Activated CD8-positive, alpha-beta memory T cell treated with anti-CD3 and anti-CD28 coated beads for 48 hours (primary cell): ENCODE results near the gene CARMIL3.
A peak's percentile ranks its signal among the peaks of the same experiment; 100 is the strongest.
"Not testable (repeated sequence)": the region's sequence is repeated elsewhere in the genome, so short reads cannot be mapped to it uniquely, and the experiment has no call there.

Experiments
- DNase-seq, 3 experiments: peaks; one replicate each; pipeline ENCODE4 v3.0.0-alpha.2; 2020; ENCODE audit warnings: low read depth in 2 of 3, low spot score in 2 of 3

Gene CARMIL3, protein sequence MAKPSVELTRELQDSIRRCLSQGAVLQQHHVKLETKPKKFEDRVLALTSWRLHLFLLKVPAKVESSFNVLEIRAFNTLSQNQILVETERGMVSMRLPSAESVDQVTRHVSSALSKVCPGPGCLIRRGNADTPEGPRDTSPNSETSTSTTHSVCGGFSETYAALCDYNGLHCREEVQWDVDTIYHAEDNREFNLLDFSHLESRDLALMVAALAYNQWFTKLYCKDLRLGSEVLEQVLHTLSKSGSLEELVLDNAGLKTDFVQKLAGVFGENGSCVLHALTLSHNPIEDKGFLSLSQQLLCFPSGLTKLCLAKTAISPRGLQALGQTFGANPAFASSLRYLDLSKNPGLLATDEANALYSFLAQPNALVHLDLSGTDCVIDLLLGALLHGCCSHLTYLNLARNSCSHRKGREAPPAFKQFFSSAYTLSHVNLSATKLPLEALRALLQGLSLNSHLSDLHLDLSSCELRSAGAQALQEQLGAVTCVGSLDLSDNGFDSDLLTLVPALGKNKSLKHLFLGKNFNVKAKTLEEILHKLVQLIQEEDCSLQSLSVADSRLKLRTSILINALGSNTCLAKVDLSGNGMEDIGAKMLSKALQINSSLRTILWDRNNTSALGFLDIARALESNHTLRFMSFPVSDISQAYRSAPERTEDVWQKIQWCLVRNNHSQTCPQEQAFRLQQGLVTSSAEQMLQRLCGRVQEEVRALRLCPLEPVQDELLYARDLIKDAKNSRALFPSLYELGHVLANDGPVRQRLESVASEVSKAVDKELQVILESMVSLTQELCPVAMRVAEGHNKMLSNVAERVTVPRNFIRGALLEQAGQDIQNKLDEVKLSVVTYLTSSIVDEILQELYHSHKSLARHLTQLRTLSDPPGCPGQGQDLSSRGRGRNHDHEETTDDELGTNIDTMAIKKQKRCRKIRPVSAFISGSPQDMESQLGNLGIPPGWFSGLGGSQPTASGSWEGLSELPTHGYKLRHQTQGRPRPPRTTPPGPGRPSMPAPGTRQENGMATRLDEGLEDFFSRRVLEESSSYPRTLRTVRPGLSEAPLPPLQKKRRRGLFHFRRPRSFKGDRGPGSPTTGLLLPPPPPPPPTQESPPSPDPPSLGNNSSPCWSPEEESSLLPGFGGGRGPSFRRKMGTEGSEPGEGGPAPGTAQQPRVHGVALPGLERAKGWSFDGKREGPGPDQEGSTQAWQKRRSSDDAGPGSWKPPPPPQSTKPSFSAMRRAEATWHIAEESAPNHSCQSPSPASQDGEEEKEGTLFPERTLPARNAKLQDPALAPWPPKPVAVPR (N-terminal part only)

DNA sequence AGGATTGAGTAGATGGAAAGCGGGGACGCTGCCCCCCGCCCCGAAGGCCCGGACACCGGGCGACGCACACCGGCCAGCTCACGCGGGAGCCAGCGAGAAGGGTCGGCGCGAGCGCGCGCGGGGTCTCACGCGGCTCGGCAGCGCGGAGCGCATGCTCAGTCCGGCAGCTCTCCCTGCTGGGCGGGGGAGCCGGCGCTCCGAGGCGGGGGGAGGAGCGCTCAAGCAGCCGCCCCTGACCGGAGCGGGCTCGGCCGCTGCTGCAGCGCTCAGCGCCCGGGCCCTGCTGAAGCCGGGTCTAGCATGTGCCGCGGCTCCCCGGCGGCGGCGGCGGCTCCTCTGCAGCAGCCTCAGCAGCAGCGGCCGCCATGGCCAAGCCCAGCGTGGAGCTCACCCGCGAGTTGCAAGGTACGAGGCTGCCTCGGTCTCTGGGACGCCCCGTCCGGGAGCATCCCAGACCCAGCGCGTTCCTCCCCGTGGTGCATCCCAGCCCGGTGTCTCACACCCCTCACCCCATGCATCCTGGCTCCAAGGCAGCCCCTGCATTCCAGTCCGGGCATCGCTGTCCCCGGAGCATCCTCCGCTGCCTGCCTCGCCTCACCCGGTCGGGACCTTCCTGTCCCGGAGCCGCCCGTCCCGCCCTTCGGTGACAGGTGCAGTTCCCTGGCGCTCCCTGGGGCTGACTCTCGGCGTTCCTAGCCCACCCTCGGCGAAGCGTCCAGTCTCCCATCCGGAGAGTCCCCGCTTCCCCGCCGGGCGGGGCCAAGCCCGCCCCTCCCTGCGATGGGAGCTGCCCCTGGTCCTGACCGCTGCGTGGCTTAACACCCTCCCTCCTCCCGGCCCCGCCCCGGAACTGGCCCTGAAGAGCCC lies at the start of gene CARMIL3:
TSS of gene CARMIL3 (plus strand) at position 221 of the 867 bp plus-strand sequence. CDS start at position 366, 145 bp downstream.
- peak in 2 of 3 experiments; percentile 46 to 48 for DNase-seq

DNA sequence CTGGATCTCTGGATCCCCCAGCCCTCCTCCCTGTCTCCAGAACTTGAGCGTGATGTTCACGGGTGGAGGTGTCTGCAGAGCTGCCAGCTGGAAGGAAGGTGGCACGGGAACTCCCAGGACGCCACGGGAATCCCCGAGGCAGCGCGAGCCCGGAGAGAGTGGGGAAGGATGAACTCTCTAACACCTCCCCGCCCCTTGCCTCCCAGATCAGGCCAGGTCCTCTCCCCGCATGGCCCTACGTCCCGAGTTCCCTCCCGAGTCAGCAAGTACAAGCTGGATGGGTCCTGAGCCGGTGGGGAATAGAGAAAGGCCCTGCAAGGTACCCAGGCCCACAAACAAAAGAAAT lies 45.4 kb upstream of the CARMIL3 start:
- not testable (repeated sequence) for DNase-seq

DNA sequence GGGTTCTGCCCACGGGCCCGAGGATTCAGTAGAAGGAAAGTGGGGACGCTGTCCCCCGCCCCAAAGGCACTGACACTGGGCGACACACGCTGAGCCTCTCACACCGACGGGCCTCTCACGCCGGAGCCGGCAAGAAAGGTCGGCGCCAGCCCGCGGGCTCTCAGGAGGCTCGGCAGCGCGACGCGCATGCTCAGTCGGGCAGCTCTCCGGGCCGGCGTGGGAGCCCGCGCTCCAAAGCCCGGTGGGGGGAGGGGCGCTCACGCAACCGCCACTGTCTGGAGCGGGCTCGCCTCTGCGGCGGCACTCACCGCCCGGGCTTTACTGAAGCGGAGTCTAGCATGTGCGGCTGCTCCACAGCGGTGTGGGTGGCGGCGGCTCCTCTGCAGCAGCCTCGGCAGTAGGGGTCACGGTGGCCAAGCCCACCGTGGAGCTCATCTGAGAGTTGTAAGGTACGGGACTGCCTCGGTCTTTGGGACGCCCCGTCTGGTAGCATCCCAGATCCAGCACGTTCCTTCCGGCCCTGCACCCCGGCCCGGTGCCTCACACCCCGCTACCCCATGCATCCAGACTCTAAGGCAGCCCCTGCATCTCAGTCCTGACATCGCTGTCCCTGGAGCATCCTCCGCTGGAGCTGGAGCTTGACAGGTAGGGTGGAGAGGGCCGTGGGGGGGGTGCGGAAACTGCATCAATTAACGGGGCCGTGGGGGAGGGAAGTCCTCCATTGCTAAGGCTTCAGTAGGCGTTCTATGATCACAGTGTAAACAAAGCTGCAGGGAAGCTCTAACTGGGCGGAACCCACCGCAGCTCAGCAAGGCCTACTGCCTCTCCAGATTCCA lies 44.8 kb upstream of the CARMIL3 start:
- peak; percentile 33 to 52 (median 45) for DNase-seq

DNA sequence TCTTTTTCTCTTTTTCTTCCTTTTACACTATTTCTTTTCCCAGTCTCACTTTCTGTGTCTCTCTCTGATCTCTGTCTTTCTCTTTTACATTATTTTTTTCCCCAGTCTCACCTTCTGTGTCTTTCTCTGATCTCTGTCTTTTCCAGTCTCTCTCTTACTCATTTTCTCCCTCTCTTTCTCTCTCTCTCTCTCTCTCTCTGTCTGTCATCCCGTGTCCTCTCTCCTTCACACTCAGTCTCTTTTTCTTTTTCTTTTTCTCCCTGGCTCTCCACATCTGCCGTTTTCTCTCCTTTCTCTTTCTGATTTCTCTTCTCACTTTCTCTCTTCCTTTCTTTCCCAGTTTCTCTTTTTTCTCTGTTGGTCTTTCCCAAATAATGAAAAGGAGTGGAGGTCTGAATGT lies 40.8 kb upstream of the CARMIL3 start:
- no peak for DNase-seq

DNA sequence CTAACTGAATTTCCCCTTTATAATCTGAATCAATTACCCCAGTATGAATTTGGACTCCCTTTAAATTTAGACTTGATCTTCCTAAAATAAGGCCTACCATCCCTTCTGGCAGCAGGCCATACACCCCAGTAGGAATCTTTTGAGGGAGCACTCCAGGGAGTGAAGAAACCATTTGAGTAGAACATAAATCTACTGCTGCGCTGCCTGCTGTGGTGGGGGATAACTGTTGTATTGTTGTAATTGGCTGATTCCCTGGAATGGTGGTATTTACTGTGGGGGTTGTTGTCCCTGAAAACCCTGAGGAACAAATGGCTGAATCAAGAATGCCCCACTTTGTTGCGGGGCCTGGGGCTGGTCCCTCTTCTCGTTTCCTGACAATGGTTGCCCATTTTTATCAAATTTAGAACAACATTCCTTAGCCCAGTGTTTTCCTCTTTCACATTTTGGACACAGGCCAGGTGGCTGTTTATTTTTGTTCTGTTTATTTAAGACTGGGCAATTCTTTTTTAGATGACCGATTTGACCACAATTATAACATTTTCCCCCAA lies 39.0 kb upstream of the CARMIL3 start:
- DNase-seq: not testable (repeated sequence)

DNA sequence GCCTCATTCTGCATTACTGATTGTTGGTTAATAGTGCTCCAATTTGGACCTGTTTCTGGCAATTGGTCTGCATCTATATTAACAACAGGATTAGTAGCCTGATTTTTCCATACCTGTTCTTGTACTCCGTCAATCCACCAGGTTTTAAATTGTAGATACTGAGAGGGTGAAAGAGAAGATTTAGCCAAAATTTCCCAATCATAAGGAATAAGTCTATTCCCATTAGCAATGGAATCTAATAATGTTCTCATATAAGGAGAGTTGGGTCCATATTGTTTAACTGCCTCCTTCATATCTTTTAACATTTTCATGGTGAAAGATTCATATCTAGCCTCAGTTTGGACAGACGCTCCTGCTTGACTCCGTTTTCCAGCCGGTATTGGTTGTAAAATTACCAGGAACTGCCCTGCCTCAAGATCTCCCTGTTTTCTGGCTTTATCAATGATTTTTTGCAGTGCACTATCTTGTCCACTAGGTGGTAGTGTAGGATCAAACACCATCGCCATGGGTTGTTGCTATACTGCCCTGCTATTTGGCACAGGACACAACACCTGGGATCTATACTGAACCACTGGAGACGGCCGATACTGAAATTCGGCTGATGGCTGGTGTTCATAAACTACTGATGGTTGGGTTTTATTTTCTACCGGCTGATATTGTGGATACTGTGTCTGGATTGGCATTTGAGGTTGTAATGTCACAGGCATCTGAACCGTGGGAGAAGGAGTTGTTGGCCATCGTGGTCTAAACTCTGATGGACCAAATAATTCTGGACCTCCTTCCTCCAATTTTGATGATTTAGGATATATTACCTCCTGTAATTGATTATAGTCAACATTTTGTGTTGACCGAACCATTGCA lies 37.9 kb upstream of the CARMIL3 start:
- no peak for DNase-seq

DNA sequence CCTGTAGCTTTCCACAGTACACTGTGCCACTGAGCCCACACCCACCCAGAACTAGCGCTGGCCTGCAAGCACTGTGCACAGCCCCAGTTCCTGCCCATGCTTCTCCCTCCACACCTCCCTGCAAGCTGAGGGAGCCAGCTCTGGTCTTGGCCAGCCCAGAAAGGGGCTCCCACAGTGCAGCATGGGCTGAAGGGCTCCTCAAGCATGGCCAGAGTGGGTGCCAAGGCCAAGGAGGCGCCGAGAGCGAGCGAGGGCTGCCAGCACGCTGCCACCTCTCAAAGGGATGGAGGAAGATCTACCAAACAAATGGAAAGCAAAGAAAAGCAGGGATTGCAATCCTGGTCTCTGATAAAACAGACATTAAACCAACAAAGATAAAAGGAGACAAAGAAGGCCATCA lies 36.1 kb upstream of the CARMIL3 start:
- DNase-seq: not testable (repeated sequence)

DNA sequence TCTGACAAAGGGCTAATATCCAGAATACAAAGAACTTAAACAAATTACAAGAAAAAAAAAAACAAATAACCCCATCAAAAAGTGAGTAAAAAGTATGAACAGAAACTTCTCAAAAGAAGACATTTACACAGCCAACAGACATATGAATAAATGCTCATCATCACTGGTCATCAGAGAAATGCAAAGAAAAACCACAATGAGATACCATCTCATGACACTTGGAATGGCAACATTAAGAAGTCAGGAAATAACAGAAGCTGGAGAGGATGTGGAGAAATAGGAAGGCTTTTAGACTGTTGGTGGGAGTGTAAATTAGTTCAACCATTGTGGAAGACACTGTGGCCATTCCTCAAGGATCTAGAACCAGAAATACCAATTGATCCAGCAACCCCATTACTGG lies 32.8 kb upstream of the CARMIL3 start:
- DNase-seq: not testable (repeated sequence)

DNA sequence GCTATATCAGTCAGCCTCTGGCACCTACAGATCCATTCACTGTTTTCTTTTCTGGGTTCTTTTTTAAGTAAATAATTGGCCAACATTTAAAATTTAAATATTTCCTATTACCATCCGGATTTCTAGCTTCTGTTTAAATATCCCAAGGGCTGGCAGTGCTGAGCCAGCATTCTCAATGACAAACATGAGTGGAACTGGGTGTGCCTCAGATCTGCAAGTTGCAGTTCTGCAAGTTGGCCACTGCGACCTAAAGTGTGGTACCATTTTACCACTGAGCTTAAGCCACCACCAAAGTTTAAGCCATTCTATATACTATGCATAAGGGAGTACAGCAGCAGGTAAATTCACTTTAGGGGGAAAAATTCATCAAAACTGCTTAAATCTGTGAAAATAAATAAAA lies 31.9 kb upstream of the CARMIL3 start:
- DNase-seq: not testable (repeated sequence)

DNA sequence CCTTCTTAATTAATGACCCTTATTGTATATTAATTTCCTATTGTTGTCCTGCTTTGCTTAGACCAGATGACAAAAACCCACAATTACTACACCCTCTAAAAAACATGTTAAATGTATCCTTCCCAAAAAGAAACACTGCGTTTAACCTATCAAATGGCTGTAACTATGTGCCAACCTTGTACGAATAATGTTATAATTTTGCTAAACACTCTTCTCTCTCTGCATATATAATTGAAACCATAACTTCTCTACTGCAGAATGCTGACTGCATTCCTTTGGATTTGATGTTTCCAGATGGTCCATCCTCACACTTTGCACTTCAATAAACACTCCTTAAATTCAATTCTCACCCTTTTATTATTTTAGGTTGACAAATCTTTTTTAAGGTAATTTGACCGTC lies 31.3 kb upstream of the CARMIL3 start:
- not testable (repeated sequence) for DNase-seq

DNA sequence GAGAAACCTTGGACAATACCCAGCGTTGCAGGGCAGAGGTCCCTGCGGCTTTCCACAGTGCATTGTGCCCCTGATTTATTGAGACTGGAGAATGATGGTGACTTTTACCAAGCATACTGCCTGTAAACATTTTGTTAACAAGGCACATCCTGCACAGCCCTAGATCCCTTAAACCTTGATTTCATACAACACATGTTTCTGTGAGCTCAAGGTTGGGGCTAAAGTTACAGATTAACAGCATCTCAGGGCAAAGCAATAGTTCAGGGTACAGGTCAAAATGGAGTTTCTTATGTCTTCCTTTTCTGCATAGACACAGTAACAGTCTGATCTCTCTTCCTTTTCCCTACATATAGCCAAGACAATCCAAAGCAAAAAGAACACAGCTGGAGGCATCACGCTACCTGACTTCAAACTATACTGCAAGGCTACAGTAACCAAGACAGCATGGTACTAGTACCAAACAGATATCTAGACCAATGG lies 26.8 kb upstream of the CARMIL3 start:
- not testable (repeated sequence) for DNase-seq

DNA sequence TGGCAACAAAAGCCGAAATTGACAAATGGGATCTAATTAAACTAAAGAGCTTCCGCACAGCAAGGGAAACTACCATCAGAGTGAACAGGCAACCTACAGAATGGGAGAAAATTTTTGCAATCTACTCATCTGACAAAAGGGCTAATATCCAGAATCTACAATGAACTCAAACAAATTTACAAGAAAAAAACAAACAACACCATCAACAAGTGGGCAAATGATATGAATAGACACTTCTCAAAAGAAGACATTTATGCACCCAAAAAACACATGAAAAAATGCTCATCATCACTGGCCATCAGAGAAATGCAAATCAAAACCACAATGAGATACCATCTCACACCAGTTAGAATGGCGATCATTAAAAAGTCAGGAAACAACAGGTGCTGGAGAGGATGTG lies 22.1 kb upstream of the CARMIL3 start:
- not testable (repeated sequence) for DNase-seq

DNA sequence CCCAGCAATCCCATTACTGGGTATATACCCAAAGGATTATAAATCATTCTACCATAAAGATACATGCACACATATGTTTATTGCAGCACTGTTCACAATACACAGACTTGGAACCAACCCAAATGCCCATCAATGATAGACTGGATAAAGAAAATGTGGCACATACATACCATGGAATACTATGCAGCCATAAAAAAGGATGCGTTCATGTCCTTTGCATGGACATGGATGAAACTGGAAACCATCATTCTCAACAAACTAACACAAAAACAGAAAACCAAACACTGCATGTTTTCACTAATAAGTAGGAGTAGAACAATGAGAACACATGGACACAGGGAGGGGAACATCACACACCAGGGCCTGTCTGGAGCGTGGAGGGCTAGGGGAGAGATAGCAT lies 20.5 kb upstream of the CARMIL3 start:
- not testable (repeated sequence) for DNase-seq

DNA sequence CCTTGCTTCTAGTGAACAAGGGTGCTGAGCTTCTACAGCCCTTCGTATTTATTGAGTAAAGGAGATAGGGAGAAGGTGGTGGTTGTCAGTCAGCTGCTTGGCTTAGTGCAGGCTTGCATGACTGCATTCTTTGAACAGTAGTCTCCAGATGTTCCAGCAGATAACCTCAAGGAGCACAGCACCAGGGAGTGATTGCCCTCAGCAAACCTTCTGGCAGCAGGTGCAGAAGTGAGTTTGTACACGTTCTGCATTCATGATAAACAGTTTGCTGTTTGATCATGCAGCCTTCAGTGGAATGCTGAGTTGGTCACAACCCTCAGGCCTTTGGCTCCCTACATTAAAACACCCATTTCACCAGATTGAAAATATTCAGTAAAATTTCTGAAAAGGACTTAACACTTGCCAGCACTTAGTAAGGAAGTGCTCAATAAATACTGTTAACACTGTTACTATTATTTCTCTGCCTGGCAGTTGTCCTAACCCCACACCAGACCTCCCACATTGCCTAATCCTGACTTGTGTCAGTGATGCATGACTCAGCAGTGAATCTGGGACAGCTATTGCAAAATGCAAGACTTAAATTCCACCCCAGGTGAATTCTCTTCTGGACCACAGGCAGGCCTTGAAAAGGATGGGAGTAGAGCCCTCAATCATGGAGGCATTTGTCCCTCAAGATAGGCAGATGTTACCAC lies 18.9 kb upstream of the CARMIL3 start:
- no peak for DNase-seq

DNA sequence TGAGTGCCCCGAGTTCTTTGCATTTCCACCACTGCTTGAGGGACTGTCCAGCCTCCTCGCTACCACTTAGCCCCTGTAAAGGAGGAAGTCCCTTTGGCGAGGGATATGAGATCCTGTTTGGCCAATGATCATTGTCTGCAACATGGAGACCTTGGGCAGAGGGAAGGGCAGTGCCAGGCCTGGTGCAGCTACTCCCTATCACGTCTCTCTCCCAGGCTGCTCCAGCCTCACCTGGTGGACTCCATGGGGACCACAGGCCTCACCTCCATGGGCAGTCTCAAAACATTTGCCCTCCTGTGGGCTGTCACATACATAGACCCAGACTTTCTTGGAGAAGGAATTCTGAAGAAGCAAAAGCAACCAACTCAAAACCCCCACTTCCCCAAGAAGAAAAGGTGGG lies 16.0 kb upstream of the CARMIL3 start:
- not testable (repeated sequence) for DNase-seq

DNA sequence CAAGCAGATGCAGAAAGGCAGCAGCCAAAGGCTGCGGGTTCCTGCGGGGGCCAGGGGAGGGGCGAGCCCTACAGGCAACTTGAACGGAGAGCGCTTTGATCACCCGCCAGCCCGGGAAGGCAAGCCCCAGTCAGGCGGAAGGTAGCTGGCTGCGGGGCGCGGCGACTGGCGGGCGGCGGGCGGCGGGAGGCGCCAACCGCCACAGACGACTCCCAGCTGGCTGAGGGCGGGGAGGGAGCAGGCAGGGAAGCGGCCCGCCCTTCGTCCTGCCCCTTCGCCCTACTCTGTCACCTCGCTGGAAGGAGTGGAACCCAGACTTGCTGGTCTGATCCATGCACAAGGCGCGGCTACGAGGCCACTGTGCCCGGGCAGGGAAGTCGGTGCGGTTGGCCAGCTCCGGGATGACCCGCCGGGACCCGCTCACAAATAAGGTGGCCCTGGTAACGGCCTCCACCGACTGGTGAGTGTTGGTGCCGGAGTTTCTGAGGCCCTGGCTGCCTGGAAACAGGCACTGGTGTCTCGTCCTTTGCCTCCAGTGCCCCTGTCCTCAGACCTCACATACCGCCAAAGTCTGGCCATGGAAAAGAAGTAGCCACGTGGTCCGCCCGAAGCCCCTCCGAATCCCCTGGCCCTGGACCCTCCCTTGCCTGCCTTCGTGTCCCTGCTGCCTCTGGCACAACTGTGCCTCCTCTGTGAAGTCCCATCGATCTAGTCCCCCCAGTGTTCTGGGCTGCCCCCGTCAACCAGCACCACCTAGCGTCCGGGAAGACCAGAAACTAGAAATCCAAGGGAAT lies 15.4 kb upstream of the CARMIL3 start:
- DNase-seq: peak in 1 of 3 experiments; percentile 38
